ENCODE results near the gene ZDHHC22.

Gene ZDHHC22

DNA sequence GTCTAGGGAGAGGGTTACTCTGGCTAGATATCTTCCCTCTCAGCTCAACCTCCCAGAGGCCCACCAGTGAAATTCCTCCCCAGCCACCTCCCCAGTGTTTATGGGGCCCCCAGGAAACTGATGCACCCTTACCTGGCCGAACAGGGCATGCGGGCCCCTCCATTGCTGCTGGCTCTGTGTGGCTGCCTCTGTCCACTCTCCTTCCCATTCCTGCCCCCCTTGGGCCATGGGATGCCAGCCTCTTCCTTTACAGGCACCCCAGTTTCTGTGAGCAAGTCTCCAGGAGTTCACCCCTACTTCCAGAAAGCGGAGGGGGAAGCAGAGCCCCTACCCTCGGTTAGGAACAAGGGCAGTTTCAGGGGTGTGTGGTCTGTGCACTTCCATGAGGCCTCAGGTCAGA lies 19.4 kb upstream of the ZDHHC22 start:
- TF ChIP-seq, protein P1, sequence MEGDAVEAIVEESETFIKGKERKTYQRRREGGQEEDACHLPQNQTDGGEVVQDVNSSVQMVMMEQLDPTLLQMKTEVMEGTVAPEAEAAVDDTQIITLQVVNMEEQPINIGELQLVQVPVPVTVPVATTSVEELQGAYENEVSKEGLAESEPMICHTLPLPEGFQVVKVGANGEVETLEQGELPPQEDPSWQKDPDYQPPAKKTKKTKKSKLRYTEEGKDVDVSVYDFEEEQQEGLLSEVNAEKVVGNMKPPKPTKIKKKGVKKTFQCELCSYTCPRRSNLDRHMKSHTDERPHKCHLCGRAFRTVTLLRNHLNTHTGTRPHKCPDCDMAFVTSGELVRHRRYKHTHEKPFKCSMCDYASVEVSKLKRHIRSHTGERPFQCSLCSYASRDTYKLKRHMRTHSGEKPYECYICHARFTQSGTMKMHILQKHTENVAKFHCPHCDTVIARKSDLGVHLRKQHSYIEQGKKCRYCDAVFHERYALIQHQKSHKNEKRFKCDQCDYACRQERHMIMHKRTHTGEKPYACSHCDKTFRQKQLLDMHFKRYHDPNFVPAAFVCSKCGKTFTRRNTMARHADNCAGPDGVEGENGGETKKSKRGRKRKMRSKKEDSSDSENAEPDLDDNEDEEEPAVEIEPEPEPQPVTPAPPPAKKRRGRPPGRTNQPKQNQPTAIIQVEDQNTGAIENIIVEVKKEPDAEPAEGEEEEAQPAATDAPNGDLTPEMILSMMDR (IDR thresholded peaks at IDR 0.05) = no peak
- Histone ChIP-seq H3K4me3 (ENCODE audit: low read depth in 1 of 2, low read length in 1 of 2) (no peak overlapping the region), H3K9me3 (no peaks in the 10 kb centered on the region), H3K27ac (no peak overlapping the region), H3K36me3 (no peaks in the 10 kb centered on the region), H3K27me3 (peaks cover 72% of the 10 kb centered on the region), H3K4me1 (ENCODE audit: control insufficient read depth in 1 of 2, insufficient read depth in 1 of 2, low read depth in 1 of 2, low read length in 1 of 2) (no peaks in the 10 kb centered on the region)

DNA sequence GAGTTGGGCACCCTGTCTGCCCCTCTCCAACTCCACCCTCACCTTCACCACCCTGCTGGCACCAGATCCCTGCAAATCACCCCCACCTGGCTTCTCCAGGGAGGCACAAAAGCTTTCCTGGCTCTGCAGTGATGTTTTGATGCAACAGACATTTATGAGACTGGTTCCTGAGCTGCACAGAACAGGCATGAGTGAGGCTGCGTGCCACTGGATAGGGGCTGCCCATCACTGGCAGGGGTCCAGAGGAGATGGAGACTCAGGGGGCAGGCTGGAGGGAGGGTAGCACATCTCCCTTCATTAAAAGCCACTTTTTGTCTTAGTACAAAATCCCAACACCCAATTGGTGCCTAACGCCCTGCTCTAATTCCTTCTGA lies 17.3 kb upstream of the ZDHHC22 start:
- no peak overlapping the region for H3K27ac ChIP-seq
- no peak overlapping the region for H3K4me3 ChIP-seq (ENCODE audit: low read depth in 1 of 2, low read length in 1 of 2)

DNA sequence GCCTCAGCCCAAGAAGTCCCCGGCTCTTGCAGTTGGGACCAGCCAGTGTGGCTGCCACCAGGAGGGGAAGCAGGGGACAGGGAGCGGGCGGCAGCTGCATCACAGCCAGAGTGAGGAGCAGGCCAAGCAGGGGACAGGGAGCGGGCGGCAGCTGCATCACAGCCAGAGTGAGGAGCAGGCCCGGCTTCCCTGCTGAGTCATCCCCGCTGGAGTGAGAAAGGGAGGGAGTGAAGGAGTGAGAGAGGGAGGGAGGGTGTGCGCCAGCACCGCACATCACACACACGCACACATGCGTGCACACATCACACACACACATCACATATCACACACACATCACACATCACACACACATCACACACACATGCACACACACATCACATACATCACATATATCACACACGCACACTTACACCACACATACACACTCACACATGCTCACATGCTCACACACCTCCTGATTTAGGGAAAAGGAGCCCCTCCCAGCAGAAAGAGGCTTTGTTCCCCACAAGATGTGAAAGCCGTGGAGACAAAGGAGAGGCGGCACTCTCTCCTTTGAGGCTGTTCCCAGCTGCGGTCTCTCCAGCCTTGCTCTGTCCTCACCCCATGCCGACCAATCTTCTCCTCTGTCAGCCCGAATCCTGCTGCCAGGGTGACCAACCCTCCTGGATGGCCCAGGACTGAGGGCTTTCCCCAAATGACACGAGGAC lies 16.7 kb upstream of the ZDHHC22 start:
- TF ChIP-seq, protein P1 (IDR thresholded peaks at IDR 0.05) = no peak
- Histone ChIP-seq H3K36me3 (no peaks in the 10 kb centered on the region), H3K4me3 (ENCODE audit: low read depth in 1 of 2, low read length in 1 of 2) (no peak overlapping the region), H3K27ac (no peak overlapping the region), H3K4me1 (ENCODE audit: control insufficient read depth in 1 of 2, insufficient read depth in 1 of 2, low read depth in 1 of 2, low read length in 1 of 2) (no peaks in the 10 kb centered on the region), H3K9me3 (no peaks in the 10 kb centered on the region), H3K27me3 (peaks cover 80% of the 10 kb centered on the region)

More for the DNA sequence above, 17.3 kb upstream of the ZDHHC22 start:
- H3K27me3 ChIP-seq = peaks cover 82% of the 10 kb centered on the region
- H3K9me3 ChIP-seq = no peaks in the 10 kb centered on the region
- no peaks in the 10 kb centered on the region for H3K4me1 ChIP-seq (ENCODE audit: control insufficient read depth in 1 of 2, insufficient read depth in 1 of 2, low read depth in 1 of 2, low read length in 1 of 2)
- no peaks in the 10 kb centered on the region for H3K36me3 ChIP-seq
- TF ChIP-seq, protein P1 (IDR thresholded peaks at IDR 0.05) = no peak

DNA sequence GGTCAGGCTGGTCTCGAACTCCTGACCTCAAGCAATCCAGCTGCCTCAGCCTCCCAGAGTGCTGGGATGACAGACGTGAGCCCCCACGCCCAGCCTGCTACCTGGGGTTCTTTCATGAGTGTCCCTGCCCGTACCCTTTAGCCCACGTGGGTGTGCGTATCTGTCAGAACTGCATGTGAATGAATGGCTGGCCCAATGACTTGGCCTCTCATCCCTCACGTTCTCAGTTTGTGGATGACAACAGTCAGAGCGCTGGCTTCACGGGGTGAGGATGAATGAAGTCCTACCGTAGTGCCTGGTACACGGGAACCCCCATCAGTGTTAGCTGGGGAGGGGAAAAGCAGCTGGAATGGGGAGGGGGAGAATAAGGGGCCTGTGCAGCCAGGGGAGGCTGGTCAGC lies 16.1 kb upstream of the ZDHHC22 start:
- TF ChIP-seq, protein P1 (IDR thresholded peaks at IDR 0.05) = no peak
- Histone ChIP-seq H3K27me3 (peaks cover 77% of the 10 kb centered on the region), H3K27ac (no peak overlapping the region)

DNA sequence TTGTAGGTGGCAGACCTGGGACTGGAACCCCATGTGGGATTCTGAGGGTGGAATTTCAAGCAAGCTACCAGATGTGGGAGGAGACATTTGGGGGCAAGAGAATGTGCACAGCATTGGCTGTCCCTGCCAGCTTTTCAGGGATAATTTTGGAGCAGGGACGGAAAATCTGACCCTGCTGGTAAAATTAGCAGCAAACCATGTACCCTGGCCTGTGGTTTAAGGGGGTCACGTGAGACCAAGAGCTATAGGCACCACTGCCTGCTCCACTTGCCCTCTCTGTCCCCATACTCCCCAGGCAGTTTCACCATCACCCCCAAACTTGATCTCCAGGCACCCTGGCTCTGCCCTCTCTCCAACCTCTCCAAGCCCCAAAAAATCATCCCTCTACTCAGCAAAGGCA lies 13.5 kb upstream of the ZDHHC22 start:
- TF ChIP-seq, protein P1 (IDR thresholded peaks at IDR 0.05) = no peak
- H3K27me3 ChIP-seq = peaks cover 62% of the 10 kb centered on the region
- H3K36me3 ChIP-seq = no peaks in the 10 kb centered on the region
- H3K27ac ChIP-seq = no peak overlapping the region
- H3K4me1 ChIP-seq (ENCODE audit: control insufficient read depth in 1 of 2, insufficient read depth in 1 of 2, low read depth in 1 of 2, low read length in 1 of 2) = no peaks in the 10 kb centered on the region
- H3K4me3 ChIP-seq (ENCODE audit: low read depth in 1 of 2, low read length in 1 of 2) = no peak overlapping the region
- no peaks in the 10 kb centered on the region for H3K9me3 ChIP-seq

More for the DNA sequence above, 16.1 kb upstream of the ZDHHC22 start:
- Histone ChIP-seq H3K4me1 (ENCODE audit: control insufficient read depth in 1 of 2, insufficient read depth in 1 of 2, low read depth in 1 of 2, low read length in 1 of 2) (no peaks in the 10 kb centered on the region), H3K4me3 (ENCODE audit: low read depth in 1 of 2, low read length in 1 of 2) (no peak overlapping the region), H3K36me3 (no peaks in the 10 kb centered on the region), H3K9me3 (no peaks in the 10 kb centered on the region)
